CD4-positive, alpha-beta T cell (primary cell): ENCODE results near the gene KCNQ1. TPM values are rescaled to one million over a fixed set of nuclear protein-coding genes. Genes with fewer than 3 reads are reported as not detected.

Source experiments
- ATAC-seq: fragments of 200-7000 bp; cut with Tn5 transposase; one replicate; pipeline ENCODE4 v1.10.0; 2022; ENCODE audit warnings: mild to moderate bottlenecking; ENCODE audit not compliant: poor library complexity
- CTCF ChIA-PET: fragments of 350-600 bp; sonication (Branson Sonifier 250); formaldehyde crosslinking; loops from one replicate; lab custom pipeline; 2021; ENCODE audit warnings: antibody characterized with exemption, inconsistent platforms; lab: Charles Lee
- POLR2A ChIA-PET: fragments of 350-600 bp; sonication (Branson Sonifier 250); formaldehyde crosslinking; loops from one replicate; lab custom pipeline; 2021; ENCODE audit warnings: antibody characterized with exemption, inconsistent platforms; lab: Charles Lee
- DNase-seq, 14 experiments: peaks; one replicate each; pipeline ENCODE4 v3.0.0-alpha.2; 2013 to 2020; ENCODE audit warnings: mixed read lengths in 2 of 14
- H3K27ac ChIP-seq, 2 donors: one replicate each; pipeline versions ENCODE4 v1.5.1 to v1.7.0; 2013; ENCODE audit warnings: low read length in 2 of 2, low read depth in 1 of 2, mild to moderate bottlenecking in 1 of 2
- H3K27me3 ChIP-seq, 2 experiments: 1 replicate in 1 of 2; 2 replicates in 1 of 2; pipeline versions ENCODE4 v1.6.1 to v1.7.0; 2013; ENCODE audit warnings: low read length in 2 of 2, control low read depth in 1 of 2, mild to moderate bottlenecking in 1 of 2, moderate library complexity in 1 of 2; ENCODE audit not compliant: insufficient read depth in 2 of 2, control insufficient read depth in 1 of 2
- H3K36me3 ChIP-seq: one replicate; pipeline ENCODE4 v1.6.1; 2013; ENCODE audit warnings: low read length, control low read depth; ENCODE audit not compliant: insufficient read depth
- H3K4me1 ChIP-seq: one replicate; pipeline ENCODE4 v1.6.1; 2013; ENCODE audit warnings: low read length, control low read depth; ENCODE audit not compliant: insufficient read depth
- H3K4me3 ChIP-seq: one replicate; pipeline ENCODE4 v1.5.1; 2013; ENCODE audit warnings: mild to moderate bottlenecking, low read length, moderate library complexity
- H3K9me3 ChIP-seq, 2 experiments: 1 replicate in 1 of 2; 2 replicates in 1 of 2; pipeline versions ENCODE4 v1.6.1 to v1.7.0; 2013; ENCODE audit warnings: low read length in 2 of 2, mild to moderate bottlenecking in 2 of 2, control low read depth in 1 of 2, moderate library complexity in 1 of 2; ENCODE audit not compliant: control insufficient read depth in 1 of 2, insufficient read depth in 1 of 2
- H3K27ac Mint-ChIP-seq: one replicate; pipeline ENCODE4 v1.8.0; 2020; ENCODE audit warnings: mixed read lengths
- H3K27me3 Mint-ChIP-seq: one replicate; pipeline ENCODE4 v1.8.0; 2021; ENCODE audit warnings: mixed read lengths
- H3K36me3 Mint-ChIP-seq: one replicate; pipeline ENCODE4 v1.8.0; 2021; ENCODE audit warnings: low read depth, mixed read lengths
- H3K4me1 Mint-ChIP-seq: one replicate; pipeline ENCODE4 v1.8.0; 2021; ENCODE audit warnings: low read depth, mixed read lengths
- H3K4me3 Mint-ChIP-seq: one replicate; pipeline ENCODE4 v1.8.0; 2020; ENCODE audit warnings: mild to moderate bottlenecking, mixed read lengths
- H3K9me3 Mint-ChIP-seq: one replicate; pipeline ENCODE4 v1.8.0; 2020; ENCODE audit warnings: mixed read lengths
- intact Hi-C, 2 experiments: fragments of 100-400 bp; cut with DNase I in 1 of 2; cut with micrococcal nuclease in 1 of 2; formaldehyde crosslinking; loops; one replicate each; pipeline versions ENCODE4 v1.15.1 to v1.9.0; 2023 to 2025; cut with DNase I, micrococcal nuclease
- total RNA-seq, 174 experiments: library from RNA in 2 of 174; stranded (reverse) in 2 of 174; gene quantifications; one replicate each; pipeline ENCODE4 v1.2.3 and lab custom pipeline; 2021 to 2026
- TF ChIP-seq, protein P1 (sequence below): fragments of 200-600 bp; IDR thresholded peaks from one replicate; pipeline ENCODE4 v1.8.0; 2022; ENCODE audit warnings: antibody characterized with exemption, mild to moderate bottlenecking

Gene KCNQ1
- total RNA-seq, 2 experiments from 2014 or later = 31.3 to 33.1 TPM

DNA sequence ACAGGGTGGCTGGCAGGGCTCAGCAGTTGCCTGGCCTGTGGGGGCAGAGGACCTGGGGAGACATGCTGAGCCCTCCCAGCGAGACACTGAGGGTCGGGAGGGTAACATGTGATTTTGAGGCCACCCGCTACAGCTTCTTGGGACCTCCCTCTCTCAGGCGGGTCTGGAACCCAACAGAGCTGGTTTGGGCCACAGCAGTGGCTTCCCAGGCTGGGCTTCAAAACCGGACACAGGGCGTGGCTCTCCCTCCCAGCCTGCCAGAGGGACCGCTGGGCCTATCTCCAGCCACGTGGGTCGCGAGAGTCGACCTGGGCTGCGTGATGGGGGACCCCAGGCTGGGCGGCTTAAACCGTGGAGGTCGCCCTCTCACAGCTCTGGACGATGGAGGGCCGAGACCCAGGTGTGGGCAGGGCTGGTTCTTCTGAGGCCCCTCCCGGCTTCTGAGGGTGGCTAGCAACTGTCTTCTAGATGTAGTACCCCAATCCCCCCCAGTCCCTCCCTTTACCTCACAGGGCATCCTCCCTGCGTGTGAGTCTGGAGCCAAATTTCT, 91.7 kb downstream of the KCNQ1 start:
- peaks cover 18% of the 10 kb centered on the region for H3K4me1 Mint-ChIP-seq
- H3K27ac Mint-ChIP-seq = no peak overlapping the region
- DNase-seq (no peak), ATAC-seq (no peak)
- no peaks in the 10 kb centered on the region for H3K27me3 Mint-ChIP-seq
- peaks cover 5% of the 10 kb centered on the region for H3K36me3 Mint-ChIP-seq
- Histone ChIP-seq H3K36me3 (no peaks in the 10 kb centered on the region), H3K4me3 (no peak overlapping the region), H3K4me1 (peaks cover 27% of the 10 kb centered on the region), H3K9me3 (no peaks in the 10 kb centered on the region), H3K27ac (no peak overlapping the region), H3K27me3 (no peaks in the 10 kb centered on the region)
- CTCF ChIA-PET = no interaction called here
- intact Hi-C loops = loop anchor here in 1 of 2 experiments (10.0 kb wide), 1 partner anchor 342 kb away; no protein-coding TSS in a partner anchor
- POLR2A ChIA-PET = no interaction called here
- H3K4me3 Mint-ChIP-seq = no peak overlapping the region
- no peaks in the 10 kb centered on the region for H3K9me3 Mint-ChIP-seq
- TF ChIP-seq, protein P1, sequence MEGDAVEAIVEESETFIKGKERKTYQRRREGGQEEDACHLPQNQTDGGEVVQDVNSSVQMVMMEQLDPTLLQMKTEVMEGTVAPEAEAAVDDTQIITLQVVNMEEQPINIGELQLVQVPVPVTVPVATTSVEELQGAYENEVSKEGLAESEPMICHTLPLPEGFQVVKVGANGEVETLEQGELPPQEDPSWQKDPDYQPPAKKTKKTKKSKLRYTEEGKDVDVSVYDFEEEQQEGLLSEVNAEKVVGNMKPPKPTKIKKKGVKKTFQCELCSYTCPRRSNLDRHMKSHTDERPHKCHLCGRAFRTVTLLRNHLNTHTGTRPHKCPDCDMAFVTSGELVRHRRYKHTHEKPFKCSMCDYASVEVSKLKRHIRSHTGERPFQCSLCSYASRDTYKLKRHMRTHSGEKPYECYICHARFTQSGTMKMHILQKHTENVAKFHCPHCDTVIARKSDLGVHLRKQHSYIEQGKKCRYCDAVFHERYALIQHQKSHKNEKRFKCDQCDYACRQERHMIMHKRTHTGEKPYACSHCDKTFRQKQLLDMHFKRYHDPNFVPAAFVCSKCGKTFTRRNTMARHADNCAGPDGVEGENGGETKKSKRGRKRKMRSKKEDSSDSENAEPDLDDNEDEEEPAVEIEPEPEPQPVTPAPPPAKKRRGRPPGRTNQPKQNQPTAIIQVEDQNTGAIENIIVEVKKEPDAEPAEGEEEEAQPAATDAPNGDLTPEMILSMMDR = no peak

DNA sequence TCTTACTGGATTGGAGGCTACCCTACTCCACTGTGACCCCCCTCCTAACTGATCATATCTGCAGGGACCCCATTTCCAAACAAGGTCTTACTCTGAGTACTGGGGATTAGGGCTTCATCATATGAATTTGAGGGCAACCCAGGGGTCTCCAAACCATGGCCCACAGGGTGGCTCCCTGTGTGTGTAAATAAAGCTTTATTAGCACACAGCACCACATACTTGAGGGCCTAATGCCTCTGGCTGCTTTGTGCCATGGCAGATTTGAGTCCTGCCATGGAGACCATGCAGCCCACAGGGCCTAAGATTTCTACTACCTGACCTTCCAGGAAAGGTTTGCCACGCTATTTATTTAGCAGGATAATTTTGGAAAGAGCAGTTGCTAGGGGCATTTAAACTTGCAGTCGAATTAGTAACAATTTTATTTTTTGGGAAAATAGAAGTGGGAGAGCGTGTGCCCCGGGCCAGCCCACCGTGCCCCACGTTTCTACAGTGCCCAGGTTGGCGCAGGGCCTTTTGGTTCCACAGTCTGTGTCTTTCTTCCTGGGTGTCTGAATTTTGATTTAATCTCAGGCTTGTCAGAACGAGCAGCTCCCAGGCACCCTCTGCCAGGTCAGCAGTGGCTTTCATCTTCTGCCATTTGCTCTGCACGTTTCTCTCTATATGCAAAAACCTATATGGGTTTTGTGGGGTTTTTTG, 92.3 kb downstream of the KCNQ1 start:
- Mint-ChIP-seq H3K36me3 (peaks cover 5% of the 10 kb centered on the region), H3K4me3 (no peak overlapping the region), H3K27me3 (no peaks in the 10 kb centered on the region), H3K27ac (no peak overlapping the region), H3K4me1 (peaks cover 16% of the 10 kb centered on the region), H3K9me3 (no peaks in the 10 kb centered on the region)
- intact Hi-C loops = loop anchor here in 1 of 2 experiments (10.0 kb wide), 1 partner anchor 342 kb away; no protein-coding TSS in a partner anchor
- ChIA-PET CTCF (no interaction called here), POLR2A (no interaction called here)
- Histone ChIP-seq H3K36me3 (no peaks in the 10 kb centered on the region), H3K4me1 (peaks cover 22% of the 10 kb centered on the region), H3K4me3 (no peak overlapping the region), H3K9me3 (no peaks in the 10 kb centered on the region), H3K27ac (no peak overlapping the region), H3K27me3 (no peaks in the 10 kb centered on the region)
- TF ChIP-seq, protein P1 = no peak
- no peak for ATAC-seq
- no peak for DNase-seq

DNA sequence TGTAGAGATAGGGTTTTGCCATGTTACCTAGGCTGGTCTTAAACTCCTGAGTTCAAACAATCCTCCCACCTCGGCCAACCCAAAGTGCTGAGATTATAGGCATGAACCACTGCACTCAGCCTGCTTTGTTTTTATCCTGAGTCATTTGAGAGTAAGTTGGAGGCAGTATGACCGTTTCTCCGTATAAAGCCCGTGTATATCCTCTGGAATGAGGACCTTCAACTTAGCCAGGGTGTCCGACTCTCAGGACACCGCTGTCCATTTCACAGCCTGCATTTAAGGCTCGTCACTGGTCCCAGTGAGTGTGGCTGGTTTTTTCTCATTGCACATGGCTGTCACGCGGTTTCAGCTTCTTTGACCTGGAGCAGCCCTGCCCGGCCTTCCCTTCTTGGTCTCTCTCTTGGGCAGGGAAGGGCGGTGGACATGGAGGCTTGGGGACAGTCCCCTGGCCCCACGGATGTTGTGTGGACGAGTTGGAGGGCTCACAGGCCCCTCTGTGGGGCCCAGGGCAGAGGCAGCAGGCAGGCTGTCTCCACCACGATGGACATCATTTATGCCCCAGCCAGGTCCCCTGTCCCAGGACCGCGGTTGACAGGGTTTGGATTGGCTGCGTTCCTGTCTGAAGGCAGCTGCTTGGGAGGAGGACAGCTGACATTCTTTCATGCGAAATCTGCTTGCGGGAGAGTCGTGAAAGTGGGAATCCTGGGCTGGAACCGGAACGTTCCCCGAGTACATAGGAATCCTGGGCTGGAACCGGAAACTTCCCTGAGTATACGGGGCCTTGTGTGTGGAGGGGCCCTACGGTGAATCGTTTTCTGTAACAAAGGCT, 93.3 kb downstream of the KCNQ1 start:
- Mint-ChIP-seq H3K36me3 (no peaks in the 10 kb centered on the region), H3K27me3 (no peaks in the 10 kb centered on the region), H3K4me1 (peaks cover 13% of the 10 kb centered on the region), H3K27ac (no peak overlapping the region), H3K4me3 (no peak overlapping the region), H3K9me3 (no peaks in the 10 kb centered on the region)
- no peaks in the 10 kb centered on the region for H3K27me3 ChIP-seq
- H3K9me3 ChIP-seq = no peaks in the 10 kb centered on the region
- intact Hi-C loops = loop anchor here in 1 of 2 experiments (10.0 kb wide), 1 partner anchor 343 kb away; no protein-coding TSS in a partner anchor
- no peak overlapping the region for H3K4me3 ChIP-seq
- H3K4me1 ChIP-seq = peaks cover 12% of the 10 kb centered on the region
- no peak for DNase-seq
- ChIA-PET CTCF (no interaction called here), POLR2A (no interaction called here)
- TF ChIP-seq, protein P1 = no peak
- H3K27ac ChIP-seq = no peak overlapping the region
- no peak for ATAC-seq
- H3K36me3 ChIP-seq = no peaks in the 10 kb centered on the region
